Smooth muscle cell (in vitro differentiated cells): ENCODE results near the gene SFT2D3. TPM values are rescaled to one million over a fixed set of nuclear protein-coding genes. Genes with fewer than 3 reads are reported as not detected.

ENCODE experiments used
- DNase-seq: peaks from one replicate; lab custom pipeline; 2025; ENCODE audit not compliant: unreplicated experiment; lab: John Stamatoyannopoulos, UW
- H2AFZ ChIP-seq: fragments of 200-600 bp; sonication (generic); 2 replicates; pipeline ENCODE4 v1.6.0; 2016; ENCODE audit warnings: antibody characterized with exemption, low read depth, mild to moderate bottlenecking
- H3F3A ChIP-seq: fragments of 200-600 bp; sonication (generic); 2 replicates; pipeline ENCODE4 v1.6.0; 2017; ENCODE audit warnings: antibody characterized with exemption, low read depth
- H3K27ac ChIP-seq: fragments of 200-600 bp; sonication (generic); 2 replicates; pipeline ENCODE4 v1.5.1; 2016; ENCODE audit warnings: low read depth, mild to moderate bottlenecking
- H3K27me3 ChIP-seq: fragments of 200-600 bp; sonication (generic); 2 replicates; pipeline ENCODE4 v1.6.1; 2016; ENCODE audit warnings: low read depth, mild to moderate bottlenecking
- H3K36me3 ChIP-seq: fragments of 200-600 bp; sonication (generic); 2 replicates; pipeline ENCODE4 v1.5.1; 2016; ENCODE audit warnings: low read depth
- H3K4me1 ChIP-seq: fragments of 200-600 bp; sonication (generic); 2 replicates; pipeline ENCODE4 v1.5.1; 2016; ENCODE audit warnings: low read depth
- H3K4me2 ChIP-seq: fragments of 200-600 bp; sonication (generic); 2 replicates; pipeline ENCODE4 v1.6.0; 2016; ENCODE audit warnings: mild to moderate bottlenecking
- H3K4me3 ChIP-seq: fragments of 200-600 bp; sonication (generic); 2 replicates; pipeline ENCODE4 v1.5.1; 2016; ENCODE audit warnings: mild to moderate bottlenecking
- H3K79me2 ChIP-seq: fragments of 200-600 bp; sonication (generic); 2 replicates; pipeline ENCODE4 v1.6.0; 2016; ENCODE audit warnings: low read depth, mild to moderate bottlenecking
- H3K9ac ChIP-seq: fragments of 200-600 bp; sonication (generic); 2 replicates; pipeline ENCODE4 v1.6.0; 2016; ENCODE audit warnings: low read depth
- H3K9me3 ChIP-seq: fragments of 200-600 bp; sonication (generic); replicated peaks from 2 replicates; pipeline ENCODE4 v1.5.1; 2016; ENCODE audit warnings: low read depth
- H4K20me1 ChIP-seq: fragments of 200-600 bp; sonication (generic); 2 replicates; pipeline ENCODE4 v1.6.0; 2016; ENCODE audit warnings: low read depth
- CTCF ChIP-seq: fragments of 200-600 bp; sonication (generic); IDR thresholded peaks from 2 replicates; pipeline ENCODE4 v1.5.1; 2017; ENCODE audit warnings: borderline replicate concordance, mild to moderate bottlenecking, antibody characterized with exemption; ENCODE audit not compliant: insufficient read depth, poor library complexity, severe bottlenecking
- WGBS: methylation state at CpG from one replicate; pipeline ENCODE4 v1.1.7; 2016; ENCODE audit warnings: low lambda C conversion rate; 5-methylcytosine and 5-hydroxymethylcytosine counted together
- polyA plus RNA-seq: library from polyadenylated mRNA; unstranded; fragments of >200 nt; fragmentation: Nextera tagmentation; extraction: Ambion mirVana; gene quantifications from 2 replicates; pipeline ENCODE4 v1.2.1, GENCODE V29; 2016
- total RNA-seq: library from RNA; depleted of rRNA; stranded (reverse); fragments of >200 nt; gene quantifications from 2 replicates; pipeline ENCODE4 v1.2.3, GENCODE V29; 2014

SFT2D3 gene
- total and polyA plus RNA-seq, 2 experiments from 2014 or later = 7.0 TPM; not detected in 1

GRCh38 chr2:127670055-127670956 lies 31.0 kb upstream of the SFT2D3 start:
- no peak for TF ChIP-seq CTCF
- peaks cover 33% of the 10 kb centered on the region for H4K20me1 ChIP-seq
- H3K27me3 ChIP-seq = peaks cover 6% of the 10 kb centered on the region
- no peak overlapping the region for H3K4me2 ChIP-seq
- no peaks in the 10 kb centered on the region for H3K4me1 ChIP-seq
- no peak overlapping the region for H3K9ac ChIP-seq
- H3K79me2 ChIP-seq = peaks cover 28% of the 10 kb centered on the region
- DNase-seq = no peak
- 95% methylated on average over 10 of the region's 10 CpGs for WGBS
- H2AFZ ChIP-seq = no peak overlapping the region
- no peaks in the 10 kb centered on the region for H3K36me3 ChIP-seq
- H3F3A ChIP-seq = peaks cover 4% of the 10 kb centered on the region
- no peaks in the 10 kb centered on the region for H3K9me3 ChIP-seq
- no peak overlapping the region for H3K27ac ChIP-seq
- no peak overlapping the region for H3K4me3 ChIP-seq

- Histone ChIP-seq H3K9ac (no peak overlapping the region), H4K20me1 (peaks cover 26% of the 10 kb centered on the region), H3K4me2 (no peak overlapping the region), H3F3A (peaks cover 4% of the 10 kb centered on the region), H3K27ac (no peak overlapping the region), H3K27me3 (peaks cover 6% of the 10 kb centered on the region), H3K79me2 (peaks cover 22% of the 10 kb centered on the region), H3K9me3 (no peaks in the 10 kb centered on the region), H3K4me1 (no peaks in the 10 kb centered on the region), H2AFZ (no peak overlapping the region), H3K36me3 (no peaks in the 10 kb centered on the region), H3K4me3 (no peak overlapping the region)
- no peak for DNase-seq
- WGBS = 80% methylated on average over 5 of the region's 5 CpGs
- no peak for TF ChIP-seq CTCF
These were observed 30.4 kb upstream of the SFT2D3 start for GRCh38 chr2:127670957-127671290.

DNA sequence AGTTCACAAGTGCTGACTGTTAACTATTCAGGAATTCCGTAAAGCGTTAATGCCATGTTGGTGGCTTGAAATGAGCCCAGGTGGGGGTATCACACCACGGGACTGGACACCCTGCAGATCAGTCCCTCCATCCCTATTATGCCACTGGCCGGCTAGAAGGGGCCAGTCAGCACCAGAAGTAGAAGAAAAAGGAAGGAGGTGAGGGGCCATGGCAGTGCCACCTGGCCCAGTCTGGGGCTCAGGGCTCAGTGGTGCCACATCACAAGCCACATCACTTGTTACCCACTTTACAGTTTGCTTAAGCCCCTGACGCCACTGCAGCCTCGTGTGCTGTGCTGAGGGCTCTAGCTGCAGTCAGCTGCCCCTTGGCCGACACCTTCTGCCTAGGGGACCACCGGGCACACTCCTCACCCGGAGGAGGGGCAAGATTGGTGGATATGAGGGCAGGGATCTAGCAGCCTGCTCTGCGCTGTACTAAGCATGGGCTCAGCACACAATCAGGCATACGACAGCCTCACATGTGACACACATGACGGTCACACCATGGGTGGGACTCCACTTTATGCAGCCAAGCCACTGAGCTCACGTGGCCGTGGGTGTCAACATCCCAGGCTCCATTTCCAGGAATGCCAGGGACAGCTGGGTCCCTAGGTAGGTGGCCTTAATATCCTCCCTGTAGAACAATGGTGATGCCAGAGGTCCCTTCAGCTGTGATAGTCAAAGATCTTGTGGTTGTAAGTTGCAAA lies 29.6 kb upstream of the SFT2D3 start:
- WGBS = 90% methylated on average over 14 of the region's 14 CpGs
- Histone ChIP-seq H3K4me3 (no peak overlapping the region), H3K4me2 (no peak overlapping the region), H3F3A (peaks cover 4% of the 10 kb centered on the region), H3K27ac (no peak overlapping the region), H3K9ac (no peak overlapping the region), H3K4me1 (no peaks in the 10 kb centered on the region), H3K36me3 (no peaks in the 10 kb centered on the region), H3K79me2 (peaks cover 17% of the 10 kb centered on the region), H3K9me3 (no peaks in the 10 kb centered on the region), H2AFZ (no peak overlapping the region), H4K20me1 (peaks cover 18% of the 10 kb centered on the region), H3K27me3 (peaks cover 3% of the 10 kb centered on the region)
- no peak for TF ChIP-seq CTCF
- no peak for DNase-seq
